HG02759 (cell line): ENCODE data around the gene CD248.
"Not testable (repeated sequence)": the region's sequence is repeated elsewhere in the genome, so short reads cannot be mapped to it uniquely, and the experiment has no call there.

Experiments used
- ATAC-seq: cut with Tn5 transposase; IDR thresholded peaks from one replicate; pipeline ENCODE4 v1.9.1; 2021; ENCODE audit warnings: mild to moderate bottlenecking, moderate library complexity; ENCODE audit not compliant: unreplicated experiment

CD248 gene

DNA sequence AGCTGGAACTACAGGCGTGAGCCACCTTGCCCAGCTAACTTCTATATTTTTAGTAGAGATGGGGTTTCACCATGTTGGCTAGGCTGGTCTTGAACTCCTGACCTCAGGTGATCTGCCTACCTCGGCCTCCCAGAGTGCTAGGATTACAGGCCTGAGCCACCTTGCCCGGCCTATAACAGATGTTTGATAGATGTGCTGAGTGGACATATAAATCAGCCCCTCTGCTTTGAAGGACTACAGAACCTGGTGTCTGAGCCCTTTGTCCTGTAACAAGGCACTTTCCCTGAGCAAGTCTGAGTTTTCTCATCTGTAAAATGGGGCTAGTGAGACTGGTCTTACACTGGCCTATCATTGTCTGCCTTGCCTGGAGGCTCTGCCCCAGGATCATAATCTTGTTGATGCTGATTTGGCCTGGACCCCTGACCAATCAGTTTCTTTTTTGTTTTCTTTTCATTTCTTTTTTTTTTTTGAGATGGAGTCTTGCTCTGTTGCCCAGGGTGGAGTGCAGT is 12.4 kb upstream of the CD248 start:
- ATAC-seq, result no peak

GRCh38 chr11:66328302-66329144 is 11.7 kb upstream of the CD248 start:
- peak; percentile 70 for ATAC-seq

DNA sequence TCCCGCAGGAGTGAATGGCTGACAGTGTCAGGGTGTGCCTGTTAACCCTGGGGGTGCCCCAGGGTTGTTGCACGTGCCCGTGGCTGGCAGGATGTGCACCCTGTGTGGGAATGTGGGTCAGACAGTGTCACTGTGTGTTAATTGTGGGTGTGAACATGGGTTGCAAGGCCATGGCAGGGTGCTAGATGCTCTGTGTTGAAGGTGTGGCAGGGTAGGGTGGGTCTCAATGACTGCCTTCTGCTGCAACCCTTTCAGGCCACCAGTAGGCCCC is 11.1 kb upstream of the CD248 start:
- no peak for ATAC-seq

- ATAC-seq, result no peak
These were observed 10.6 kb upstream of the CD248 start for GRCh38 chr11:66327171-66328030.

DNA sequence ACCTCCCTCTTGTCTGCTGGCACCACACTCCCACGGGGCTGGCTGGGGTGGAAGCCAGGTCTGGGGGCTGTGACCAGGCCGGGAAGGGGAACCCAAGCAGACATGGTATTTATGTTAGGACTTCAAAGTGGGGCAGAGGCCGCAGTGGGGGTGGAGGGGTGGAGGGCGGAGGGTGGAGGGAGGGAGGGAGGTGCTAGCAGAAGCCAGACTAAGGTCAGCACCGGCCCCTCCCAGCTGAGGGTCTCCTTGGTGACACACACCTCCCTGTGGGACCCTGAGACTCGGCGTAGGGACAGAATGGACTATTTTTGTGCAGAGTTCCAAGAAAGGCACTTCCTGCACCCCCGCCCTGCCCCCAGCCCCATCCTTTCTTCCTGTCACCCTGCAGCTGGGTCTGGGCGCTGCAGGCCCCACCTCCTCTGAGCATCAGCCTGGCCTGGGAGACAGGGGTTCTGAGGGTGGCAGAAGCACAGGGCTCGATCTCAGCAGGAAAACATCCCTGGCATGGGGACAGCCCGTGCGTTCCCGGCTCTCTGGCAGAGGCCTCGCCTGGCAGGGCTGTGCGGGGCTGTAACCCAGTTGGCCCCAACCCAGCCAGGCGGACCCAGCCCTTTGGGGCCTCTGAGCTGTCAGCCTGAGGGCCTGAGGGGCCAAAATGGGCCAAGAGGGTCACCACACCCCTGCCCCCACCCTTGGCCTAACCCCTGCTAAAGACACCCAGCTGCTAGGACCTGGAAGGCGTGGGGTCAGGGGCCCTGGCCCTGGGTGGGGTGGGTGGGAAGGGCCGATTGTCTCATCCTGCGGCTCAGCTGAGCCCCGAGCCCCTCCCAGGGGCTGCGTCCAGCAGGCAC is 9.6 kb upstream of the CD248 start:
- ATAC-seq, result no peak

DNA sequence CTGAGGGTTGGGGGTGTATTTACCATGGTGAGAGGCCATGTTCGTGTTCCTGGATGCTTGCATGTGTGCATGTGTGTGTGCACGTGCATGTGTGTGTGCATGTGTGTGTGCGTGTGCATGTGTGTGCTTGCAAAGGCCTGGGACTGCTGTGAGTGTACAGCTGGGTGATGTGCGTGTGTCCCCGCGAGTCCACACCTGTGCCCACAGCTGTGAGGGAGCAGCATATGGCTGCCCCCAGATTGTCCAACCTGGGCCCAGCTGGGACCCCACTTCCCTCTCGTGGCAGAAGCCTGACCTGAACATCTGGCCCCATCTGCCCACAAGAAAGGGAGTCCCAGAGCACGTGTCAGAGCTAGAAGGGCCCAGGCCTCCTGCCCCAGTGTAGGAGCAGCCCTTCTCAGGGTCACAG is 8.4 kb upstream of the CD248 start:
- ATAC-seq, result no peak

- no peak for ATAC-seq
These were observed 7.8 kb upstream of the CD248 start for GRCh38 chr11:66324664-66325063.

GRCh38 chr11:66323684-66324083 is 6.8 kb upstream of the CD248 start:
- ATAC-seq, result no peak

- ATAC-seq, result no peak
These were observed 6.0 kb upstream of the CD248 start for GRCh38 chr11:66322732-66323427.

DNA sequence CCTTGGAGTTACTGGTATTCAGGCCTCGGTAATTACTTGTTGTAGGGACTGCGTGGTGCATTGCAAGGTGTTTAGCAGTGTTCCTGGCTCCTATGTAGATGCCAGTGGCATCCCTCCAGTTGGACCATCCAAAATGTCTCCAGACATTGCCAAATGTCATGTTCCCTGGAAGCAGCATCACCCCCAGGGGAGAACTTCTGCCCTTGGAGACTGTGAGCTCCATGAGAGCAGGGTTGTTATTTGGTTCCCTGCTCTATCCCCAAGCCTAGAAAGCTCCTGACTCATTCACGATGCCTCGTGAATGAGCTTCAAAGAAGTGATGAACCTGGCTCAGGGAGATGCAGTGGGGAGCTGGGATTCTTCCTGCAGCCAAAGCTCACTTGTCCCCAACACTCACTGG is 4.8 kb upstream of the CD248 start:
- no peak for ATAC-seq

DNA sequence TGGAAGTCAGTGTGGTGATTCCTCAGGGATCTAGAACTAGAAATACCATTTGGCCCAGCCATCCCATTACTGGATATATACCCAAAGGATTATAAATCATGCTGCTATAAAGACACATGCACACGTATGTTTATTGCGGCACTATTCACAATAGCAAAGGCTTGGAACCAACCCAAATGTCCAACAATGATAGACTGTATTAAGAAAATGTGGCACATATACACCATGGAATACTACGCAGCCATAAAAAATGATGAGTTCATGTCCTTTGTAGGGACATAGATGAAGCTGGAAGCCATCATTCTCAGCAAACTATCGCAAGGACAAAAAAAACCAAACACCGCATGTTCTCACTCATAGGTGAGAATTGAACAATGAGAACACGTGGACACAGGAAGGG is 3.9 kb upstream of the CD248 start:
- ATAC-seq, result not testable (repeated sequence)

GRCh38 chr11:66320289-66320688 is 3.4 kb upstream of the CD248 start:
- ATAC-seq, result not testable (repeated sequence)

DNA sequence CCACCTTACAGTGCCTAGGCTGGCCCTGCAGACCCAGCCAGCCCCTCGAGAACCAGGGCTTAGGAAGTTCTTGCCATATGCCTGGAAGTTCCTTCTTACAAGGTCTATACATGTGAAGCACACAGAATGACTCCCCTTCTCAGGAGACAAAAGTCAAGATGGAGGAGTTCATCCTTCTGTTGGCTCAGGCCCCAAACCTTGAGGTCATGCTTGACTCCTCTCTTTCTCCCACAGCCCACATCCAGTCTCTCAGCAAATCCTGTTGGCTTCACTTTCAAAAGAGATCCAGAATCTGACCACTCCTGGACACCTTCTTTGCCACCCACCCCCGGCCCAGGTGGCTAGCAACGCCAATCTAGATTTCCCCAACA is 1.7 kb upstream of the CD248 start:
- no peak for ATAC-seq

- no peak for ATAC-seq
These were observed 1.1 kb upstream of the CD248 start for GRCh38 chr11:66317723-66318599.

DNA sequence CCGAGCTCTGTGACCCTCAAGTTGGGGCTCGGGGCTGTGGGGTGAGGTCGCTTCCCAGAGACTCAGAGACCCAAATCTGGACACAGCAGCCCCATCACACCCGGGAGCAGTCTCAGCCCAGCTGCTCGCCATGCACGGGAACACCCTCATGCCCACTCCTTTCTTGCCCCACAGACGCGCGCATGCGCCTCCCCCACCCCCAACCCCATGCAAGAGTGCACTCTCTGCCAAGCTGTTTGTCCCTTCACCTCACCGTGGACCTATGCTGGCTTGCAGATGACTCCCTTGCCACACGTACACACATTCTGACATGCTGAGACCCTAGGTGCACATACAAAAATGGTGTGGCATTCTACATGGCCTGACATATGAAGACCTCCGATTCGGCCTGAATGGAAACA is 478 bp upstream of the CD248 start:
- ATAC-seq, result no peak

- no peak for ATAC-seq
These were observed 678 bp downstream of the CD248 start for GRCh38 chr11:66315921-66316811.

DNA sequence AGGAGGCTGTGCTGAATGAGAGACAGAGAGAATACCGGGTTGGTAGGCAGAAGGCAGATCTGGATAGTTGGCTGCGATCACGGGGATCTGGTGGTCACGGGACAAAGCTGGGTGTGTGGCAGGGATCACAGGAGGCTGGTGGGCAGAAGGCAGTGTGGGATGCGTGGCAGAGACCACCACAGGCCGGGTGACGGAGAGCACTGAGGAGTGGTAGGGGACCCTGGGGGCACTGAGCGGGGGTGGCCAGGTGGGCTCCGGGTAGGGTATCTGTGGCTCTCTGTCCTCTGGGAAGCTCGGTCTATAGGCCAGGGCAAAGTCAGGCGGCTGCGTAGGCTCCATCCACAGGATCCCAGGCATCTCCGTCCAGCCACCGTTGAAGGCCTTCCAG is 1.4 kb downstream of the CD248 start:
- no peak for ATAC-seq

DNA sequence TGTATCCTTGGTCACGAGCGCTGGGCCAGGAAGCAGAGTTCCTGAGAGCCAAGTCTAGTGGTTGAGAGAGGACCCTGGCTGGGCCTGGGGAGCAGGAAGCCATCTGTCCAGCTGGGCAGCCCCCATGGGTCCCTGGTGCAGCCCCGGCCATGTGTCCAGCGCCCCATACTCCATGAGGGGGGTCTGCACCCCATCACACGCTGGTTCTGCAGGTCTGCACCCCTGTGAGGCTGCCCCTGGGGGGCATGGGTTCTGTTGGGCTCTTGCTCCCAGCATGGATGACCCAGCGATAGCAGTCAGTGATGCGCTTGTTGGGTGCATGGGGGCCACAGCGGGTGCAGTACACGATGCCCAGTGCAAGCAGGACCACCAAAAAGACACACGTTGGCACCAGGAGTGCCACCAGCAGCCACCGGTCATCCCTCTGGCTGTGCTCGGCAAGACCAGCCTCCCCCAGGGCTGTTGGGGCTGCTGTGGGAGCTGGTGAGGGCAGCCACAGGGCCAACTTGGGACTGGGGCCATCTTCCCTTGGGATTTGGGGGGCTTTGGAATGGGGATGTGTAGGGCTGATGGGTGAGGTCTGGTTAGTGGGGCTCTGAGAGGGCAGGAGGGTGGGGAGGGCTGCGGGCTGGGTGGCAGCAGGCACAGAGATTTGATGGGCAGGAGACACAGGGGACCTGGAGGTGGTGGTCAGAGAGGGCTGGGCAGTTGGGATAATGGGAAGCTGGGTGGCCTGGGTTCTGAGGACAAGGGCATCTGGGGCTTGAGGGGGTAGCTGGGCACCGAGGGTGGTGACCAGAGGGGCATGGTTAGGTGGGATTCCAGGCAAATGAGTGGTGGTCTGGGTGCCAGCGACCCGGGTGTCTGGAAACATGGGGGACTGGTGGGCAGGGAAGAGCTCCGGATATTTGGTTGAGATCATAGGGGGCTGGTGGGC is 2.0 kb downstream of the CD248 start:
- ATAC-seq, result no peak
